ENCODE measurements around the gene IFT88.

IFT88 gene

GRCh38 chr13:20721454-20722357 is 154.7 kb downstream of the IFT88 start:
- no peak for DNase-seq (ENCODE audit: low spot score)
- Histone ChIP-seq H3K4me3 (peak overlapping the region; percentile 58), H3K27ac (no peak overlapping the region)
- TF ChIP-seq, protein P1, sequence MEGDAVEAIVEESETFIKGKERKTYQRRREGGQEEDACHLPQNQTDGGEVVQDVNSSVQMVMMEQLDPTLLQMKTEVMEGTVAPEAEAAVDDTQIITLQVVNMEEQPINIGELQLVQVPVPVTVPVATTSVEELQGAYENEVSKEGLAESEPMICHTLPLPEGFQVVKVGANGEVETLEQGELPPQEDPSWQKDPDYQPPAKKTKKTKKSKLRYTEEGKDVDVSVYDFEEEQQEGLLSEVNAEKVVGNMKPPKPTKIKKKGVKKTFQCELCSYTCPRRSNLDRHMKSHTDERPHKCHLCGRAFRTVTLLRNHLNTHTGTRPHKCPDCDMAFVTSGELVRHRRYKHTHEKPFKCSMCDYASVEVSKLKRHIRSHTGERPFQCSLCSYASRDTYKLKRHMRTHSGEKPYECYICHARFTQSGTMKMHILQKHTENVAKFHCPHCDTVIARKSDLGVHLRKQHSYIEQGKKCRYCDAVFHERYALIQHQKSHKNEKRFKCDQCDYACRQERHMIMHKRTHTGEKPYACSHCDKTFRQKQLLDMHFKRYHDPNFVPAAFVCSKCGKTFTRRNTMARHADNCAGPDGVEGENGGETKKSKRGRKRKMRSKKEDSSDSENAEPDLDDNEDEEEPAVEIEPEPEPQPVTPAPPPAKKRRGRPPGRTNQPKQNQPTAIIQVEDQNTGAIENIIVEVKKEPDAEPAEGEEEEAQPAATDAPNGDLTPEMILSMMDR (IDR thresholded peaks at IDR 0.05) = no peak

DNA sequence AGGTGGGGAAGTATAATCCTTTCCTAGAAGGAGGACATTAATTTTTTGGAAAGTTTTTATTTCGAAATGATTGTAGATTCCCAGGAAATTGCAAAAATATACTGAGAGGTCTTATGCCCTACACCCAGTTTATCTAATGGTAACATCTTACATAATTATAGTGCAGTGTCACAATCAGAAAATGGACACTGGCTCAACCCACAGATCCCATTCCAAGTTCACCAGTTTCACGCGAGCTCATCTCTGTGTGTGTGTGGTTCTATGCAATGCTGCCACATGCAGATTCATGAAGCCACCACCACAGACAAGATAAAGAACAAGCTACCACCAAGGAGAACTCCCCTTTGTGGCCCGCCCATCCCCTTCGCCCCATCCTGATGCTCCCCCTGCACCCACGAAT is 160.9 kb downstream of the IFT88 start:
- TF ChIP-seq, protein P1 (IDR thresholded peaks at IDR 0.05) = no peak
- no peak overlapping the region for H3K4me3 ChIP-seq
- DNase-seq (ENCODE audit: low spot score) = no peak
- no peak overlapping the region for H3K27ac ChIP-seq

GRCh38 chr13:20728579-20729311 is 161.8 kb downstream of the IFT88 start:
- TF ChIP-seq, protein P1 (IDR thresholded peaks at IDR 0.05) = no peak
- H3K27ac ChIP-seq = peak overlapping the region in 1 of 2 donors; percentile 37
- no peak overlapping the region for H3K4me3 ChIP-seq
- DNase-seq (ENCODE audit: low spot score) = no peak

DNA sequence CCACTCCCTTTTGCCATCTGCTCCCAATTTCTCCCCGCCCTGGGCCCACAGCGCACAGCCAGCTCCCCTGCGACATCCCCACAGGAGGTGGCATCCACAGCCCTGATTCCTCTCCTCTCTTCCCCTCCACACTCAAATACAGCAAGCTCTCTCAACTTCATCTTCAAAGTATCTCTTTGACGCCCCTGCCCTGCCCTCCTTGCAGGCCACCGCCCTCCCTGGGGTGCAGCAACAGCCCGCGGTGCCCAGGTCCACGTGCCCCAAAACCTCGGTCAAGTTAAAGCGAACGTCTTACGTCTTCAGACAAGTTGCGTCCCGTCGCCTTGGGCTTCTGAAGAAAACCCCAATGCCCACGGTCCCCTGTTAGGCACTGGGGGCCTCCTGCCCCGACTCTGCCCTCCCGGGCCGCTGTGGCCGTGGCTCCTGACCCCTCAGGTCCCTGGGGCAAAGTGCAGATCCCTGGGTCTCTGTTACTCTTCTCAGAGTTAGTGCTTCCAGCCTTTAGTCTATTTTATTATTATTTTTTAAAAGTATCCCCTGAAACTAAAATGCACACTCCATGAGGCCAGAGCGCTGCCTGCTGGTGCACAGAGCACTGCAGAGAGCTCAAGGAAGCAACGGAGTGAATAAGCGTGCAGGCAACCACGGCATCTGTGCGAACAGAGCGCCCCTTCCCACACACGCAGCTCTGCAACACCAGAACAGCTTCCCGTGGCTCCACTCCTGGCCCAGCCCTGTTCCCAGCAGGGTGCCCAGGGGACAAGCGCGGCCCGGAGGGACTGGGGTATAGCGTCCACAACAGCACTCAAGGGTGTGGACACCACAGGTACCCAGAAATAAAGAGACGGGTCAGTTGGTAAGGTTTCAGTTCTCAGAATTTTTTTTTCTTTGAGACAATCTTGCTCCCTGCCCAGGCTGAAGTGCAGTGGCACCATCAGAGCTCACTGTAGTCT is 163.0 kb downstream of the IFT88 start:
- H3K27ac ChIP-seq = no peak overlapping the region
- H3K4me3 ChIP-seq = no peak overlapping the region
- DNase-seq (ENCODE audit: low spot score) = no peak
- TF ChIP-seq, protein P1 (IDR thresholded peaks at IDR 0.05) = no peak

DNA sequence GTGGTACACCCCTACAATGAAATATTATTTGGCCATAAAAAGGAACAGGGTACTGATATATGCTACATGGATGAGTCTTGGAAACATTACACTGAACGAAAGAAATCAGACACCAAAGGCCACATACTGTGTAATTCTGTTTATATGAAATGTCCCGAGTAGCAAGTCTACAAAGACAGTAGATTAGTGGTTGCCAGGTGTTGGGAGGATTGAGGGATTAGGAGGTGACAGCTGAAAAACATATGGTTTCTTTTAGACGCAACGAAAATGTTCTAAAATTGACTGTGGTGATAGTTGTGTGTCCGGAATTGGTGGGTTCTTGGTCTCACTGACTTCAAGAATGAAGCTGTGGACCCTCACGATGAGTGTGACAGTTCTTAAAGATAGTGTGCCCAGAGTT is 171.7 kb downstream of the IFT88 start:
- Histone ChIP-seq H3K27ac (no peak overlapping the region), H3K4me3 (no peak overlapping the region)
- TF ChIP-seq, protein P1 (IDR thresholded peaks at IDR 0.05) = no peak
- no peak for DNase-seq (ENCODE audit: low spot score)

DNA sequence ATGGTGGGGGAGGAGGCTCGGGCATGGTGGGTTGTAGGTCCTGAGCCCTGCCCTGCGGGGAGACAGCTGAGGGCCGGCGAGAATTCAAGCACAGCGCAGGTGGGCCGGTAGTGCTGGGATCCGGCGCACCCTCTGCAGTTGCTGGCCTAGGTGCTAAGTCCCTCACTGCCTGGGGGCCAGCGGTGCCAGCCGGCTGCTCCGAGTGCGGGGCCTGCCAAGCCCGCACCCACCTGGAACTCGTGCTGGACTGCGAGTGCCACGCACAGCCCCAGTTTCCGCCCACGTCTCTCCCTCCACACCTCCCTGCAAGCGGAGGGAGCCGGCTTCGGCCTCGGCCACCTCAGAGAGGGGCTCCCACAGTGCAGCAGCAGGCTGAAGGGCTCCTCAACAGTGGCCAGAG is 173.1 kb downstream of the IFT88 start:
- Histone ChIP-seq H3K4me3 (no peak overlapping the region), H3K27ac (no peak overlapping the region)
- TF ChIP-seq, protein P1 (IDR thresholded peaks at IDR 0.05) = no peak
- no peak for DNase-seq (ENCODE audit: low spot score)
